RWPE2 (cell line): ENCODE results near the gene LSMEM2.

Experiments
- ATAC-seq: fragments of 200-7000 bp; cut with Tn5 transposase; 3 replicates; pipeline ENCODE4 v1.9.1; 2021; ENCODE audit warnings: low read depth
- DNase-seq: peaks from one replicate; pipeline ENCODE4 v3.0.0-alpha.2; 2020; ENCODE audit warnings: low spot score
- H3K27ac ChIP-seq: fragments of 450-650 bp; 2 replicates; pipeline ENCODE4 v1.5.1; 2017; ENCODE audit warnings: mild to moderate bottlenecking; ENCODE audit not compliant: poor library complexity, severe bottlenecking
- H3K27me3 ChIP-seq: fragments of 250-450 bp; sonication (Bioruptor Pico); 2 replicates; pipeline ENCODE4 v1.5.1; 2021; ENCODE audit warnings: mild to moderate bottlenecking, moderate library complexity; ENCODE audit not compliant: insufficient read depth, poor library complexity, severe bottlenecking
- H3K36me3 ChIP-seq: fragments of 250-450 bp; sonication (Bioruptor Pico); 2 replicates; pipeline ENCODE4 v1.5.1; 2020; ENCODE audit warnings: low read depth, mild to moderate bottlenecking, moderate library complexity
- H3K4me1 ChIP-seq: fragments of 250-450 bp; sonication (Bioruptor Pico); 2 replicates; pipeline ENCODE4 v1.5.1; 2021; ENCODE audit warnings: mild to moderate bottlenecking, moderate library complexity; ENCODE audit not compliant: insufficient read depth, poor library complexity, severe bottlenecking
- H3K4me3 ChIP-seq: fragments of 250-450 bp; sonication (Bioruptor Pico); 2 replicates; pipeline ENCODE4 v1.5.1; 2021; ENCODE audit warnings: mild to moderate bottlenecking, moderate library complexity; ENCODE audit not compliant: severe bottlenecking
- H3K9me3 ChIP-seq: fragments of 250-450 bp; sonication (Bioruptor Pico); 2 replicates; pipeline ENCODE4 v1.5.1; 2021; ENCODE audit warnings: mild to moderate bottlenecking, moderate library complexity; ENCODE audit not compliant: severe bottlenecking
- TF ChIP-seq, protein P1 (sequence below): fragments of 450-650 bp; IDR thresholded peaks from one replicate; pipeline ENCODE4 v1.5.1; 2017; ENCODE audit warnings: mild to moderate bottlenecking, moderate library complexity; ENCODE audit not compliant: poor library complexity, severe bottlenecking

Gene LSMEM2

DNA sequence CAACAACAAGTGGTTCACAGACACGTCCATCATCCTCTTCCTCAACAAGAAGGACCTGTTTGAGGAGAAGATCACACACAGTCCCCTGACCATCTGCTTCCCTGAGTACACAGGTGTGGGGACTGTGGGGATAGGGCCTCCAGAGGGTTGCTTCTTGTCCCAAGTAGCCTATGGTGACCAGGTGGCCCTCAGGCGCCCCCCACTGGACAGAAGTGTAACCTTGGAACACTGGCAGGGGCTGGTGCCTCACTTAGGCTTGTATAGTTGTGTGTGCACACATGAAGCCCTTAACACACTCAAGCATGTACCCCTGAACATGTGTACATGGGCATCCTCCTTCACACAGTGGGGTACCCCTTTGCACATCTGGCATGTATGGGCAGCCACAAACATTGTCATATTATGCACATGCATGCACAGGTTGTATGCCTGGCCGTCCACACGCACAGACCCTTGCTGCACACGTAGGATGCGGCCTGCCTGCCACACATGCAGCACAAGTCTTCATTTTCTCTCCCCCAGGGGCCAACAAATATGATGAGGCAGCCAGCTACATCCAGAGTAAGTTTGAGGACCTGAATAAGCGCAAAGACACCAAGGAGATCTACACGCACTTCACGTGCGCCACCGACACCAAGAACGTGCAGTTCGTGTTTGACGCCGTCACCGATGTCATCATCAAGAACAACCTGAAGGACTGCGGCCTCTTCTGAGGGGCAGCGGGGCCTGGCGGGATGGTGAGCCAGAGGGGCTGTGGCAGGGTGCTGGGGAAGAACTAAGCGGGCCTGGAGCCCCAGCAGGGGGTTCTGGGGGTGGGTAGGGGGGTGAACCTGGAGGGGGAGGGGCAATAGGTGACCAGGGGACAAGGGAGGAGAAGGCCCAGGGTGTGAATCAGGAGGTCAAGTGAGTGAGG is 21.7 kb upstream of the LSMEM2 start:
- ATAC-seq (no peak), DNase-seq (no peak)
- Histone ChIP-seq H3K4me3 (no peak overlapping the region), H3K4me1 (peaks cover 27% of the 10 kb centered on the region), H3K27me3 (no peaks in the 10 kb centered on the region), H3K36me3 (peaks cover 61% of the 10 kb centered on the region), H3K9me3 (no peaks in the 10 kb centered on the region), H3K27ac (no peak overlapping the region)
- TF ChIP-seq, protein P1, sequence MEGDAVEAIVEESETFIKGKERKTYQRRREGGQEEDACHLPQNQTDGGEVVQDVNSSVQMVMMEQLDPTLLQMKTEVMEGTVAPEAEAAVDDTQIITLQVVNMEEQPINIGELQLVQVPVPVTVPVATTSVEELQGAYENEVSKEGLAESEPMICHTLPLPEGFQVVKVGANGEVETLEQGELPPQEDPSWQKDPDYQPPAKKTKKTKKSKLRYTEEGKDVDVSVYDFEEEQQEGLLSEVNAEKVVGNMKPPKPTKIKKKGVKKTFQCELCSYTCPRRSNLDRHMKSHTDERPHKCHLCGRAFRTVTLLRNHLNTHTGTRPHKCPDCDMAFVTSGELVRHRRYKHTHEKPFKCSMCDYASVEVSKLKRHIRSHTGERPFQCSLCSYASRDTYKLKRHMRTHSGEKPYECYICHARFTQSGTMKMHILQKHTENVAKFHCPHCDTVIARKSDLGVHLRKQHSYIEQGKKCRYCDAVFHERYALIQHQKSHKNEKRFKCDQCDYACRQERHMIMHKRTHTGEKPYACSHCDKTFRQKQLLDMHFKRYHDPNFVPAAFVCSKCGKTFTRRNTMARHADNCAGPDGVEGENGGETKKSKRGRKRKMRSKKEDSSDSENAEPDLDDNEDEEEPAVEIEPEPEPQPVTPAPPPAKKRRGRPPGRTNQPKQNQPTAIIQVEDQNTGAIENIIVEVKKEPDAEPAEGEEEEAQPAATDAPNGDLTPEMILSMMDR = peak; percentile 43

DNA sequence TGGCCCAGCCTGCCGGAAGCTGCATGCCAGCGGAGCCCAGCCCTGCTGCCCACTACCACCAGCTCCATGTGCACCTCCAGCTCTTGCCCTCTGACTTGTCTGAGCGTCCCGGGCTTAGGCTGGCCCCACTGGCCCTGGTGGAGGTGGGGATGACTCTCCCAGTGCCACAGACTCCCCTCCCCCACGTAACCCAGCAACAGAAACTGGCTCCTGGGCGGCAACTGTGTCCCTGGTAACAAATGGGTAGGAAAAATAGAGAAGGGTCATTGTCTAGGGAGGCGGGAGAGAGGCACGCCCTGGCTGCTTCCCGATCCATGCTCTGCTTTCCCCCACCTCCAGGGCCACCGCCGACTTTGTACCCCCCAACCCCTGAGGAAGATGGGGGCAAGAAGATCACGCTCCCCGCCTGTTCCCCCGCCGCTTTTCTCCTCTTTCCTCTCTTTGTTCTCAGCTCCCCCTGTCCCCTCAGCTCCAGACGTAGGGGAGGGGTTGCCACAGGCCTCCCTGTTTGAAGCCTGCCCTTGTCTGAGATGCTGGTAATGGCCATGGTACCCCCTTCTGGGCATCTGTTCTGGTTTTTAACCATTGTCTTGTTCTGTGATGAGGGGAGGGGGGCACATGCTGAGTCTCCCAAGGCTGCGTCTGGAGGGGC is 20.7 kb upstream of the LSMEM2 start:
- DNase-seq = no peak
- Histone ChIP-seq H3K9me3 (no peaks in the 10 kb centered on the region), H3K4me1 (peaks cover 21% of the 10 kb centered on the region), H3K27me3 (no peaks in the 10 kb centered on the region), H3K36me3 (peaks cover 52% of the 10 kb centered on the region), H3K4me3 (no peak overlapping the region), H3K27ac (peak overlapping the region; percentile 59)
- ATAC-seq = no peak
- TF ChIP-seq, protein P1 = no peak

DNA sequence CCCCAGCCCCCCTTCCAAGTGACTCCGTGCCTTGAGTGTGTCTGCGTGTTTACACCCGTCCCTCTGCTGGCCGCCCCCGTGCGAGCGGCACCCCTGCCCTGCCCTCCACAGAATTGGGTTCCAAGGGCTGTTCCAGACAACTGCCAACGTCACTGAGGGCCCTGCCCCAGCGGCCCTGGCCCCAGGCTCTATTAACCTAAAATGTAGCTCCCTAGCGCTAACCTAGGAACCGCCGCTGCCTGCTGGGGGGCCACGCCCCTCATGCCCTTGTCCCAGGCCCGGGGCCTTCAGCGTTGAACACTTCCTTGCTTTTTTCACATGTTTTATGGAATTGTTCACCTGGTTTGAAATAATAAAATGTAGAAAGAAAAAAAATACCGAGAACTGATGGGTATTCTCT is 19.9 kb upstream of the LSMEM2 start:
- H3K9me3 ChIP-seq = no peaks in the 10 kb centered on the region
- H3K27ac ChIP-seq = peak overlapping the region; percentile 59
- H3K4me1 ChIP-seq = peaks cover 21% of the 10 kb centered on the region
- no peaks in the 10 kb centered on the region for H3K27me3 ChIP-seq
- TF ChIP-seq, protein P1 = no peak
- DNase-seq = no peak
- H3K4me3 ChIP-seq = no peak overlapping the region
- no peak for ATAC-seq
- H3K36me3 ChIP-seq = peaks cover 44% of the 10 kb centered on the region

DNA sequence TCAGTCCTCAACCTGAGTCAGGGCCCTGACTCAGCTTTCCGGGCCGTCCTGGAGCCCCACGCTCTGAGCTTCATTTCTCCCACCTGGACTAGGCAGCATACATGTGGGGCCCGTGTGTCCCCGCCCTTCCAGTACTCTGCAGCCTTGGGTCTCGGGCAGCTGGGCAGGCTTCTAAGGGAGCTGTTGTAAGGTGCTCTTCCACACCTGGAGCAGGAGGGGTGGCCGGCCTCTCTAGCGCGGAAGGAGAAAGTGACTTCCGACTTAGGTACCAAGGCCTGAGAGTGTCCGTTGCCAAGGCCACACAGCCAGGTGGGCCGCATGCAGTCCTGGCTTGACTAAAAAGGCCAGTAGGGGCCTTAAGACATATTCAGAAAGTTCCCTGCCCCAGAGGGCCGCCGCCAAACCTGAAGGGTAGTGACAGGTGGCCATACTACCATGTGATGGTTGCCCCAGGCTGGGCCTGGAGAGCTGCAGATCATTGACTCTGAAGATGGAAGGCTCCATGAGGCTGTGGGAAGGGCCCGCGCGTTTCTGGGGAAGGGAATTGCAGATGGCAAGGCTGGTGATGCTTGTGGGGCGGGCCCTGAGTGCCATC is 19.4 kb upstream of the LSMEM2 start:
- DNase-seq = no peak
- H3K9me3 ChIP-seq = no peaks in the 10 kb centered on the region
- peaks cover 21% of the 10 kb centered on the region for H3K4me1 ChIP-seq
- H3K27ac ChIP-seq = peak overlapping the region; percentile 59
- no peaks in the 10 kb centered on the region for H3K27me3 ChIP-seq
- peak; percentile 2 for ATAC-seq
- no peak overlapping the region for H3K4me3 ChIP-seq
- peaks cover 38% of the 10 kb centered on the region for H3K36me3 ChIP-seq
- TF ChIP-seq, protein P1 = no peak
